Measurements from ENCODE around the gene INSC. TPM values are rescaled to one million over a fixed set of nuclear protein-coding genes. Genes with fewer than 3 reads are reported as not detected.

The INSC gene
- total and polyA plus RNA-seq, 2 of the 13 experiments (the other 11 are each of a cell fraction or from before 2014, with no cell fraction given) = 0.09 TPM; not detected in 1

- TF ChIP-seq ZNF276 (CRISPR knock-in tag; IDR thresholded peaks at IDR 0.05; ENCODE audit: low read depth) = no peak
These were observed 42.9 kb downstream of the INSC start (continued) for GRCh38 chr11:15157606-15158137.

- no peak for DNase-seq (ENCODE audit: low spot score)
- Histone ChIP-seq H3K4me3 (replicated peaks in 1 of 3; ENCODE audit: insufficient read depth in 1 of 3, low read depth in 2 of 3, low read length in 3 of 3) (no peak overlapping the region), H2AFZ (ENCODE audit: low read length) (no peak overlapping the region), H3K9me3 (ENCODE audit: low read length) (no peaks in the 10 kb centered on the region), H3K4me2 (ENCODE audit: low read depth, low read length) (no peak overlapping the region), H3K79me2 (ENCODE audit: insufficient read depth, low read length) (no peaks in the 10 kb centered on the region), H3K27ac (ENCODE audit: extremely low read length, insufficient read depth, low read length) (no peak overlapping the region), H3K9ac (ENCODE audit: insufficient read depth, low read depth, low read length) (no peak overlapping the region), H4K20me1 (ENCODE audit: insufficient read depth, low read length) (no peaks in the 10 kb centered on the region), H3K36me3 (replicated peaks in 1 of 2; ENCODE audit: control insufficient read depth in 1 of 2, insufficient read depth in 2 of 2, low read length in 2 of 2) (no peaks in the 10 kb centered on the region), H3K4me1 (ENCODE audit: insufficient read depth, low read length) (no peaks in the 10 kb centered on the region), H3K27me3 (ENCODE audit: control insufficient read depth in 1 of 2, insufficient read depth in 2 of 2, low read length in 2 of 2) (no peaks in the 10 kb centered on the region)
- no peak for FAIRE-seq
- BruUV-seq (replicated peaks) = no TSS peak
- ChIA-PET CTCF (ENCODE audit: low intra/inter-chr PET ratio, low total read pairs) (interaction anchor here (1.2 kb wide), 1 partner anchor 58 kb away, joined by 6 read pairs; no protein-coding TSS in a partner anchor), POLR2A (no interaction called here)
- intact Hi-C loops (cut with micrococcal nuclease; ENCODE audit: unreplicated experiment) = loop anchor here (5.0 kb wide), 1 partner anchor 56 kb away; no protein-coding TSS in a partner anchor
- no peak for ATAC-seq
- WGBS (ENCODE audit: low lambda C conversion rate) = 2% methylated on average over 3 of the region's 3 CpGs
- in situ Hi-C loops (cut with HindIII; ENCODE audit: extremely low pct_ligation_motif_present, low pct_unique_long_range_greater_than_20kb) = no loop called here
- TF ChIP-seq PPARG (CRISPR knock-in tag; conservative IDR thresholded peaks at IDR 0.05) (no peak), CENPT (CRISPR knock-in tag; IDR thresholded peaks at IDR 0.05; ENCODE audit: low read depth) (no peak), KLF9 (CRISPR knock-in tag; IDR thresholded peaks at IDR 0.05; ENCODE audit: low read depth) (no peak), MNT (IDR thresholded peaks at IDR 0.05) (no peak), CBX2 (IDR thresholded peaks at IDR 0.05; ENCODE audit: low read depth, low read length) (no peak), CBX2 (CRISPR knock-in tag; IDR thresholded peaks at IDR 0.05; ENCODE audit: low read depth) (no peak), AKAP8 (CRISPR knock-in tag; IDR thresholded peaks at IDR 0.05) (no peak), RFXAP (CRISPR knock-in tag; IDR thresholded peaks at IDR 0.05; ENCODE audit: borderline replicate concordance) (no peak), KLF15 (CRISPR knock-in tag; IDR thresholded peaks at IDR 0.05; ENCODE audit: borderline replicate concordance) (no peak), DZIP1 (CRISPR knock-in tag; IDR thresholded peaks at IDR 0.05) (no peak), MIER3 (CRISPR knock-in tag; IDR thresholded peaks at IDR 0.05; ENCODE audit: borderline replicate concordance) (no peak)
These were observed 43.8 kb downstream of the INSC start for GRCh38 chr11:15158351-15159015.

Measured in HepG2 (cell line).